ENCODE results near the gene BANF2. TPM values are rescaled to one million over a fixed set of nuclear protein-coding genes. Genes with fewer than 3 reads are reported as not detected.

Gene BANF2
- total and polyA plus RNA-seq, 2 of the 13 experiments (the other 11 are each of a cell fraction or from before 2014, with no cell fraction given), result 0.35 TPM; not detected in 1

DNA sequence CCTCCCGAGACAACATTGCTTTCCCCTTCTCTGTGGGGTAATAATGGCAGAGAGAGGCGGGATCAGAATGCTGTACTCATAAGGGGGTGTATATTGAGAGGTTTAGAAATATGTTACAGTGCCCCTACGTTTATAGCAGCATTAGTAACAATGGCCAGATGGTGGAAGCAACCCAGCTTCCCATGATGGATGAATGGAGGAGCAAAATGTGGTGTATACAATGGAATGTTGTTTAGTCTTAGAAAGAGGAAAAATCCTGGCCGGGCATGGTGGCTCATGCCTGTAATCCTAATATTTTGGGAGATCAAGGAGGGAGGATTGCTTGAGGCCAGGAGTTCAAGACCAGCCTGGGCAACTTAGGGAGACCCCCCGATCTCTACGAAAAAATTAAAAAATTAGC lies 12.9 kb downstream of the BANF2 start:
- intact Hi-C loops (cut with micrococcal nuclease; ENCODE audit: unreplicated experiment), result no loop called here
- Histone ChIP-seq H3K4me1 (ENCODE audit: insufficient read depth, low read length) (peaks cover 72% of the 10 kb centered on the region), H4K20me1 (ENCODE audit: insufficient read depth, low read length) (no peaks in the 10 kb centered on the region), H3K27me3 (ENCODE audit: control insufficient read depth in 1 of 2, insufficient read depth in 2 of 2, low read length in 2 of 2) (peaks cover 2 to 31% of the 10 kb centered on the region in 2 experiments; a peak in 4 of 5 replicates), H3K9me3 (ENCODE audit: low read length) (no peaks in the 10 kb centered on the region), H3K9ac (ENCODE audit: insufficient read depth, low read depth, low read length) (no peak overlapping the region), H3K36me3 (replicated peaks in 1 of 2; ENCODE audit: control insufficient read depth in 1 of 2, insufficient read depth in 2 of 2, low read length in 2 of 2) (no peaks in the 10 kb centered on the region), H3K4me2 (ENCODE audit: low read depth, low read length) (no peak overlapping the region), H3K27ac (ENCODE audit: extremely low read length, insufficient read depth, low read length) (no peak overlapping the region), H2AFZ (ENCODE audit: low read length) (no peak overlapping the region), H3K79me2 (ENCODE audit: insufficient read depth, low read length) (no peaks in the 10 kb centered on the region), H3K4me3 (replicated peaks in 1 of 3; ENCODE audit: insufficient read depth in 1 of 3, low read depth in 2 of 3, low read length in 3 of 3) (no peak overlapping the region)
- DNase-seq (ENCODE audit: low spot score) (no peak), ATAC-seq (no peak), FAIRE-seq (no peak)
- CTCF ChIA-PET (ENCODE audit: low intra/inter-chr PET ratio, low total read pairs), result no interaction called here
- BruUV-seq (replicated peaks), result no TSS peak
- WGBS (ENCODE audit: low lambda C conversion rate), result 61% methylated on average over 6 of the region's 6 CpGs
- POLR2A ChIA-PET, result interaction anchor here (6.7 kb wide), 1 partner anchor 30 kb away, joined by 126 read pairs; the partner anchor contains the start of gene RRBP1
- in situ Hi-C loops (cut with HindIII; ENCODE audit: extremely low pct_ligation_motif_present, low pct_unique_long_range_greater_than_20kb), result no loop called here
- TF ChIP-seq ZNF768 (CRISPR knock-in tag; IDR thresholded peaks at IDR 0.05) (no peak), PRMT3 (CRISPR knock-in tag; IDR thresholded peaks at IDR 0.05; ENCODE audit: borderline replicate concordance, low read depth) (no peak), POLR2AphosphoS5 (IDR thresholded peaks at IDR 0.05; ENCODE audit: low read depth, low read length) (no peak), ZNF644 (CRISPR knock-in tag; IDR thresholded peaks at IDR 0.05; ENCODE audit: low read depth) (no peak), STAT5B (CRISPR knock-in tag; IDR thresholded peaks at IDR 0.05) (no peak), REPIN1 (CRISPR knock-in tag; IDR thresholded peaks at IDR 0.05; ENCODE audit: borderline replicate concordance, low read depth) (no peak), ZNF205 (CRISPR knock-in tag; IDR thresholded peaks at IDR 0.05) (no peak), CBX5 (CRISPR knock-in tag; IDR thresholded peaks at IDR 0.05; ENCODE audit: borderline replicate concordance) (no peak), KDM4B (CRISPR knock-in tag; IDR thresholded peaks at IDR 0.05) (no peak), PAX8 (CRISPR knock-in tag; IDR thresholded peaks at IDR 0.05; ENCODE audit: borderline replicate concordance) (no peak)
- TF ChIP-seq, protein P1, sequence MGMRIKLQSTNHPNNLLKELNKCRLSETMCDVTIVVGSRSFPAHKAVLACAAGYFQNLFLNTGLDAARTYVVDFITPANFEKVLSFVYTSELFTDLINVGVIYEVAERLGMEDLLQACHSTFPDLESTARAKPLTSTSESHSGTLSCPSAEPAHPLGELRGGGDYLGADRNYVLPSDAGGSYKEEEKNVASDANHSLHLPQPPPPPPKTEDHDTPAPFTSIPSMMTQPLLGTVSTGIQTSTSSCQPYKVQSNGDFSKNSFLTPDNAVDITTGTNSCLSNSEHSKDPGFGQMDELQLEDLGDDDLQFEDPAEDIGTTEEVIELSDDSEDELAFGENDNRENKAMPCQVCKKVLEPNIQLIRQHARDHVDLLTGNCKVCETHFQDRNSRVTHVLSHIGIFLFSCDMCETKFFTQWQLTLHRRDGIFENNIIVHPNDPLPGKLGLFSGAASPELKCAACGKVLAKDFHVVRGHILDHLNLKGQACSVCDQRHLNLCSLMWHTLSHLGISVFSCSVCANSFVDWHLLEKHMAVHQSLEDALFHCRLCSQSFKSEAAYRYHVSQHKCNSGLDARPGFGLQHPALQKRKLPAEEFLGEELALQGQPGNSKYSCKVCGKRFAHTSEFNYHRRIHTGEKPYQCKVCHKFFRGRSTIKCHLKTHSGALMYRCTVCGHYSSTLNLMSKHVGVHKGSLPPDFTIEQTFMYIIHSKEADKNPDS (CRISPR knock-in tag; IDR thresholded peaks at IDR 0.05), result no peak
- TF ChIP-seq, protein P2, sequence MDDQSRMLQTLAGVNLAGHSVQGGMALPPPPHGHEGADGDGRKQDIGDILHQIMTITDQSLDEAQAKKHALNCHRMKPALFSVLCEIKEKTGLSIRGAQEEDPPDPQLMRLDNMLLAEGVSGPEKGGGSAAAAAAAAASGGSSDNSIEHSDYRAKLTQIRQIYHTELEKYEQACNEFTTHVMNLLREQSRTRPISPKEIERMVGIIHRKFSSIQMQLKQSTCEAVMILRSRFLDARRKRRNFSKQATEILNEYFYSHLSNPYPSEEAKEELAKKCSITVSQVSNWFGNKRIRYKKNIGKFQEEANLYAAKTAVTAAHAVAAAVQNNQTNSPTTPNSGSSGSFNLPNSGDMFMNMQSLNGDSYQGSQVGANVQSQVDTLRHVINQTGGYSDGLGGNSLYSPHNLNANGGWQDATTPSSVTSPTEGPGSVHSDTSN (CRISPR knock-in tag; IDR thresholded peaks at IDR 0.05; ENCODE audit: borderline replicate concordance), result no peak
- TF ChIP-seq, protein P3, sequence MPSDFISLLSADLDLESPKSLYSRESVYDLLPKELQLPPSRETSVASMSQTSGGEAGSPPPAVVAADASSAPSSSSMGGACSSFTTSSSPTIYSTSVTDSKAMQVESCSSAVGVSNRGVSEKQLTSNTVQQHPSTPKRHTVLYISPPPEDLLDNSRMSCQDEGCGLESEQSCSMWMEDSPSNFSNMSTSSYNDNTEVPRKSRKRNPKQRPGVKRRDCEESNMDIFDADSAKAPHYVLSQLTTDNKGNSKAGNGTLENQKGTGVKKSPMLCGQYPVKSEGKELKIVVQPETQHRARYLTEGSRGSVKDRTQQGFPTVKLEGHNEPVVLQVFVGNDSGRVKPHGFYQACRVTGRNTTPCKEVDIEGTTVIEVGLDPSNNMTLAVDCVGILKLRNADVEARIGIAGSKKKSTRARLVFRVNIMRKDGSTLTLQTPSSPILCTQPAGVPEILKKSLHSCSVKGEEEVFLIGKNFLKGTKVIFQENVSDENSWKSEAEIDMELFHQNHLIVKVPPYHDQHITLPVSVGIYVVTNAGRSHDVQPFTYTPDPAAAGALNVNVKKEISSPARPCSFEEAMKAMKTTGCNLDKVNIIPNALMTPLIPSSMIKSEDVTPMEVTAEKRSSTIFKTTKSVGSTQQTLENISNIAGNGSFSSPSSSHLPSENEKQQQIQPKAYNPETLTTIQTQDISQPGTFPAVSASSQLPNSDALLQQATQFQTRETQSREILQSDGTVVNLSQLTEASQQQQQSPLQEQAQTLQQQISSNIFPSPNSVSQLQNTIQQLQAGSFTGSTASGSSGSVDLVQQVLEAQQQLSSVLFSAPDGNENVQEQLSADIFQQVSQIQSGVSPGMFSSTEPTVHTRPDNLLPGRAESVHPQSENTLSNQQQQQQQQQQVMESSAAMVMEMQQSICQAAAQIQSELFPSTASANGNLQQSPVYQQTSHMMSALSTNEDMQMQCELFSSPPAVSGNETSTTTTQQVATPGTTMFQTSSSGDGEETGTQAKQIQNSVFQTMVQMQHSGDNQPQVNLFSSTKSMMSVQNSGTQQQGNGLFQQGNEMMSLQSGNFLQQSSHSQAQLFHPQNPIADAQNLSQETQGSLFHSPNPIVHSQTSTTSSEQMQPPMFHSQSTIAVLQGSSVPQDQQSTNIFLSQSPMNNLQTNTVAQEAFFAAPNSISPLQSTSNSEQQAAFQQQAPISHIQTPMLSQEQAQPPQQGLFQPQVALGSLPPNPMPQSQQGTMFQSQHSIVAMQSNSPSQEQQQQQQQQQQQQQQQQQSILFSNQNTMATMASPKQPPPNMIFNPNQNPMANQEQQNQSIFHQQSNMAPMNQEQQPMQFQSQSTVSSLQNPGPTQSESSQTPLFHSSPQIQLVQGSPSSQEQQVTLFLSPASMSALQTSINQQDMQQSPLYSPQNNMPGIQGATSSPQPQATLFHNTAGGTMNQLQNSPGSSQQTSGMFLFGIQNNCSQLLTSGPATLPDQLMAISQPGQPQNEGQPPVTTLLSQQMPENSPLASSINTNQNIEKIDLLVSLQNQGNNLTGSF (CRISPR knock-in tag; IDR thresholded peaks at IDR 0.05), result no peak
- TF ChIP-seq, protein P4, sequence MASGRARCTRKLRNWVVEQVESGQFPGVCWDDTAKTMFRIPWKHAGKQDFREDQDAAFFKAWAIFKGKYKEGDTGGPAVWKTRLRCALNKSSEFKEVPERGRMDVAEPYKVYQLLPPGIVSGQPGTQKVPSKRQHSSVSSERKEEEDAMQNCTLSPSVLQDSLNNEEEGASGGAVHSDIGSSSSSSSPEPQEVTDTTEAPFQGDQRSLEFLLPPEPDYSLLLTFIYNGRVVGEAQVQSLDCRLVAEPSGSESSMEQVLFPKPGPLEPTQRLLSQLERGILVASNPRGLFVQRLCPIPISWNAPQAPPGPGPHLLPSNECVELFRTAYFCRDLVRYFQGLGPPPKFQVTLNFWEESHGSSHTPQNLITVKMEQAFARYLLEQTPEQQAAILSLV (CRISPR knock-in tag; IDR thresholded peaks at IDR 0.05; ENCODE audit: borderline replicate concordance), result no peak
- TF ChIP-seq, protein P5, sequence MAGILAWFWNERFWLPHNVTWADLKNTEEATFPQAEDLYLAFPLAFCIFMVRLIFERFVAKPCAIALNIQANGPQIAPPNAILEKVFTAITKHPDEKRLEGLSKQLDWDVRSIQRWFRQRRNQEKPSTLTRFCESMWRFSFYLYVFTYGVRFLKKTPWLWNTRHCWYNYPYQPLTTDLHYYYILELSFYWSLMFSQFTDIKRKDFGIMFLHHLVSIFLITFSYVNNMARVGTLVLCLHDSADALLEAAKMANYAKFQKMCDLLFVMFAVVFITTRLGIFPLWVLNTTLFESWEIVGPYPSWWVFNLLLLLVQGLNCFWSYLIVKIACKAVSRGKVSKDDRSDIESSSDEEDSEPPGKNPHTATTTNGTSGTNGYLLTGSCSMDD (CRISPR knock-in tag; IDR thresholded peaks at IDR 0.05), result no peak

All from HepG2 (cell line).